ENCODE results near the gene CTTNBP2NL.

GRCh38 chr1:112369392-112370285 is 26.4 kb upstream of the CTTNBP2NL start:
- no peak for TF ChIP-seq SUZ12 (IDR thresholded peaks at IDR 0.05)
- no peak for TF ChIP-seq PKNOX1 (IDR thresholded peaks at IDR 0.05)
- TF ChIP-seq SP1 (IDR thresholded peaks at IDR 0.05): no peak

All from HEK293T (cell line).